Bronchial epithelial cell (primary cell): Measurements from ENCODE around the gene ADCY9. TPM values are rescaled to one million over a fixed set of nuclear protein-coding genes. Genes with fewer than 3 reads are reported as not detected.
"Not testable (repeated sequence)": the region's sequence is repeated elsewhere in the genome, so short reads cannot be mapped to it uniquely, and the experiment has no call there.

Experiments used
- DNase-seq: peaks from one replicate; pipeline ENCODE4 v3.0.0-alpha.2; 2010; ENCODE audit warnings: low read depth
- FAIRE-seq: peaks from 2 replicates; lab custom pipeline; 2011; peaks lifted over from hg19 to GRCh38; lab: Jason Lieb, UNC
- H3K27me3 ChIP-seq: 2 replicates; pipeline ENCODE4 v1.5.1; 2011; ENCODE audit warnings: low read length; ENCODE audit not compliant: control insufficient read depth, insufficient read depth
- H3K36me3 ChIP-seq: 2 replicates; pipeline ENCODE4 v1.5.1; 2011; ENCODE audit warnings: low read length; ENCODE audit not compliant: control insufficient read depth, insufficient read depth
- H3K4me3 ChIP-seq: 2 replicates; pipeline ENCODE4 v1.5.1; 2011; ENCODE audit warnings: mild to moderate bottlenecking, low read depth, low read length, control low read depth
- total RNA-seq: library from RNA; depleted of rRNA; stranded (reverse); fragments of >200 nt; gene quantifications from 2 replicates; pipeline ENCODE4 v1.2.1, GENCODE V29; 2014
- TF ChIP-seq, protein P1 (sequence below): IDR thresholded peaks from 2 replicates; pipeline ENCODE4 v1.5.1; 2011; ENCODE audit warnings: mild to moderate bottlenecking, moderate library complexity, low read length, control low read depth, inconsistent platforms; ENCODE audit not compliant: insufficient read depth, severe bottlenecking

Gene ADCY9
- total RNA-seq, 1 donor from 2014 or later: 11.3 TPM

DNA sequence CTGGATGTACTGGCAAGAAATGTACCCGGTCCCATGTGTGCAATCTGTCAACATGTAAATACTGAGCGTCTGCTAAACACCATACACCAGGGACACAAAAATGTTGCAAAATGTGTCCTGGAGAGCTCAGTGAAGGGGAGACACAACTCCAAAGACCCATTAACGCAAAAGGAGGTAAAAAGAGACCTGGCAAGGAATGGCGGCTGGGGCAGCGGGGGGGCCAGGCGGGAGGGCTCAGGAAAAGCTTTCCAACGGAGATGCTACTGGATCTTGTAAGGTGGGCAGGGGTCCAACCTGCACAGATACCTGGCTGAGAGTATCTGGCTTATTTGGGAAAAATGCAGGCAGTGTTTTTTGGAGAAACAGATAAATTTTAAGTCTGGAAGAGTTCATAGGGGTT lies 40.7 kb downstream of the ADCY9 start:
- Histone ChIP-seq H3K36me3 (no peaks in the 10 kb centered on the region), H3K27me3 (no peaks in the 10 kb centered on the region), H3K4me3 (no peak overlapping the region)
- TF ChIP-seq, protein P1, sequence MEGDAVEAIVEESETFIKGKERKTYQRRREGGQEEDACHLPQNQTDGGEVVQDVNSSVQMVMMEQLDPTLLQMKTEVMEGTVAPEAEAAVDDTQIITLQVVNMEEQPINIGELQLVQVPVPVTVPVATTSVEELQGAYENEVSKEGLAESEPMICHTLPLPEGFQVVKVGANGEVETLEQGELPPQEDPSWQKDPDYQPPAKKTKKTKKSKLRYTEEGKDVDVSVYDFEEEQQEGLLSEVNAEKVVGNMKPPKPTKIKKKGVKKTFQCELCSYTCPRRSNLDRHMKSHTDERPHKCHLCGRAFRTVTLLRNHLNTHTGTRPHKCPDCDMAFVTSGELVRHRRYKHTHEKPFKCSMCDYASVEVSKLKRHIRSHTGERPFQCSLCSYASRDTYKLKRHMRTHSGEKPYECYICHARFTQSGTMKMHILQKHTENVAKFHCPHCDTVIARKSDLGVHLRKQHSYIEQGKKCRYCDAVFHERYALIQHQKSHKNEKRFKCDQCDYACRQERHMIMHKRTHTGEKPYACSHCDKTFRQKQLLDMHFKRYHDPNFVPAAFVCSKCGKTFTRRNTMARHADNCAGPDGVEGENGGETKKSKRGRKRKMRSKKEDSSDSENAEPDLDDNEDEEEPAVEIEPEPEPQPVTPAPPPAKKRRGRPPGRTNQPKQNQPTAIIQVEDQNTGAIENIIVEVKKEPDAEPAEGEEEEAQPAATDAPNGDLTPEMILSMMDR: no peak
- DNase-seq: no peak
- no peak for FAIRE-seq

DNA sequence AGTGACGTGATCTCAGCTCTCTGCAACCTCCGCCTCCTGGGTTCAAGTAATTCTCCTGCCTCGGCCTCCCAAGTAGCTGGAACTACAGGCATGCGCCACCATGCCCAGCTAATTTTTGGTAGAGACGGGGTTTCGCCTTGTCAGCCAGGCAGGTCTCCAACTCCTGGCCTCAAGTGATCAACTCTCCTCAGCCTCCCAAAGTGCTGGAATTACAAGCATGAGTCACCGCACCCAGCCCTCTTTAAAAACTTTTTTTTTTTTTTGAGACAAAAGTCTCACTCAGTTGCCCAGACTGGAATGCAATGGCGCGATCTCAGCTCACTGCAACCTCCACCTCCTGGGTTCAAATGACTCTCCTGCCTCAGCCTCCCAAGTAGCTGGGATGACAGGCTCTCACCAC lies 43.1 kb downstream of the ADCY9 start:
- not testable (repeated sequence) for H3K36me3 ChIP-seq, H3K4me3 ChIP-seq, H3K27me3 ChIP-seq, FAIRE-seq
- DNase-seq: peak; percentile 50

DNA sequence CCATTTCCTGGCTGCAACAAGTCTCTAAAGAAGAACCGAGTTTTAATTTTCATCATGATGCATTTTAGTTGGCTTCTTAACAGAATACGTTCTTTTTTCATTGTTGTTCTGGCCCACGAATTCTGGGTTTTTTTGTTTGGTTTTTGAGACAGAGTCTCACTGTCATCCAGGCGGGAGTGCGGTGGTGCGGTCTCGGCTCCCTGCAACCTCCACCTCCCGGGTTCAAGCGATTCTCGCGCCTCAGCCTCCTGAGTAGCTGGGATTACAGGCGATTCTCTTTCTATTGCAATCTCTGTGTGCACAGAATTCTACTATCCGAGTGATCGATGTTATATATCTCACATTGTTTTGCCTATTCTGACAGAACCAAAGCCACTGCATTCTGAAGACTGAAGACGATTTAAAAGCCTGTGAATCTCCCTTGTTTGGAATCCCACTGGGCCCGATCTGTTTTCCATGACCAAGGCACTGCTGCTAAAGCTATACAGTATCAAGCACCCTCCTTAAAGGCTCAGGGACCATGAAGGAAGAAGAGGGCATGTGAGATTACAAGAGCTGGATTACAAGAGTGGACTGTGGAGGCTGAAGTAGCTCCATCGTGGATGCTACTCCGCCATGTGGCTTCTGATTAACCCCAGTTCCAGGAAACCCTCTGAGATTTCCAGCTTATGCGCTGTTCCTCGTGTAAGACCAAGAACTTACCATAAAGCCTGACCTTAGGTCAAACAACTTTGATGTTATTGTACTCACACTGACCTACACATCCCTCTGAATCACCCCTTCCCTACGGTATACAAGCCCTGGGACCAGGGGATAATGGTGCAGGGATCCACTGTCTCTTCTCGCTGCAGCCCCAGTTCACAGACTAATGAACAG lies 44.3 kb downstream of the ADCY9 start:
- DNase-seq (no peak), FAIRE-seq (no peak)
- H3K36me3 ChIP-seq: no peaks in the 10 kb centered on the region
- TF ChIP-seq, protein P1: no peak
- H3K4me3 ChIP-seq: no peak overlapping the region
- H3K27me3 ChIP-seq: no peaks in the 10 kb centered on the region

DNA sequence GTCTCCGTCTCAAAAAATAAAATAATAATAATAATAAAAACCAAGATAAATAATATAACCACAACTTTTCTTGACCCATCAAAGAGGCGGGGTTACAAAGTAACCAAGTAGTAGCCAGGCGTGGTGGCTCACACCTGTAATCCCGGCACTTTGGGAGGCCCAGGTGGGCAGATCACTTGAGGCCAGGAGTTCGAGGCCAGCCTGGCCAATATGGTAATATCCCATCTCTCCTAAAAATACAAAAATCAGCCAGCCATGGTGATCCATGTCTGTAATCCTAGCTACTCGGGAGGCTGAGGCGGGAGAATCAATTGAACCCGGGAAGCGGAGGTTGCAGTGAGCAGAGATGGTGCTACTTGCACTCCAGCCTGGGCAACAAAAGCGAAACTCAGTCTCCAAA lies 45.3 kb downstream of the ADCY9 start:
- Histone ChIP-seq H3K27me3 (no peaks in the 10 kb centered on the region), H3K4me3 (no peak overlapping the region), H3K36me3 (no peaks in the 10 kb centered on the region)
- no peak for FAIRE-seq
- DNase-seq: no peak
- TF ChIP-seq, protein P1: no peak

DNA sequence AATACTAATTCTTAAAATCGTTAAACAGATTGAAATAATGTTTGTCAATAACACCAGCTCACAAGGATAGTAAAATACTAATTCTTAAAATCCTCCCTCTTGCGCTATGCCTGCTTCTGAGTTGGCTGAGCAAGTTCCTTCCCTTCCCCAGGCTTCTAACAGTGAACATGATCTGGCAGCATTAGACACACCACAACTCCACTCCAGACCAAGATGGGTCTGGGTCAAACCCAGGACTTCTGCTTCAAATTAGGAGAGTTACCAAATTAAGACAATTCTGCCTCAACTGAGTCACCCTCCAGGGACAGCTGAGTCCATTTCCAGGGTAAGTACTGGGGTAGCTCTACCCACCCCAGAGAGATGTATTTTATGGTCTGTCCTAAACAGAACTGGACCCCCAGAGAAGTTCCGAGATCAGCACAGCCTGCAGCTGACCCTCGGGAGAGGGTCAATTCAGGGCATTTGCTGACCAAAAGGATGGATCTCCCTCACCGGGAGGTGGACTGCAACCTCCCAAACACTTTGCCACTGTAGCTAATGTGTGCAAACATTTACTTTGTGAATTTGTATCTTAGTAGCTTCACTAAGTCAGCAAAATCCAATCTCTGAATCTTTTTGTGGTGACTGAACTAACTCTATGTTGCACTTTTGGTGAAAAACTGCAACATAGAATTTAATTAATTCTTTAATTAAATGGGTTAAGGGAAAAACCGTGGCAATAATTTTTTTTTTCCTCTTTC lies 48.8 kb downstream of the ADCY9 start:
- no peak for FAIRE-seq

DNA sequence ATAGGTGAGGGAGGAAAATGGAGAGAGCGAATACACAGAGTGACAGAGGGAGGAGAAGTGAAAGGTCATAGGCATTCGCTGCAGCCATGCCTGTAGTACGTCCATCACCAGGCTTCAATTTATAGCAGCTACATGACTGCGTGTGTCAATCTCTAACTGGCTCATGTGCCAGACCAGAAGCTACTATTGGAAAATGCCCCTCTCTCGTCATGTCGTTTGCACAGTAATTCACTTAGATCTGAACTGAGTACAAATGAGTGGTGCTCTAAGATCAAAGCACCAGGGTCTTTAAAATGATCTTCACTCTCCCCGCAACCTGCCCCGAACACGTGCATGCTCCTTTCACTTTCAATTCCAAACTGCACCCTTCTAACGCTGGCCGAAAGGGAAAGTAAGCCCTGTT lies 51.3 kb downstream of the ADCY9 start:
- DNase-seq: peak; percentile 25
- FAIRE-seq: no peak
- Histone ChIP-seq H3K27me3 (no peaks in the 10 kb centered on the region), H3K36me3 (no peaks in the 10 kb centered on the region), H3K4me3 (peak overlapping the region; percentile 20)
- TF ChIP-seq, protein P1: no peak

More for the DNA sequence above, 48.8 kb downstream of the ADCY9 start:
- no peak for DNase-seq
- TF ChIP-seq, protein P1: no peak
- H3K27me3 ChIP-seq: no peaks in the 10 kb centered on the region
- no peaks in the 10 kb centered on the region for H3K36me3 ChIP-seq
- H3K4me3 ChIP-seq: no peak overlapping the region
